Activated T-cell treated with anti-CD3 and anti-CD28 coated beads for 4 hours (primary cell): ENCODE data around the gene ZNF792.
"Not testable (repeated sequence)": the region's sequence is repeated elsewhere in the genome, so short reads cannot be mapped to it uniquely, and the experiment has no call there.

Source experiments
- DNase-seq: peaks from one replicate; pipeline ENCODE4 v3.0.0-alpha.2; 2020

Gene ZNF792

DNA sequence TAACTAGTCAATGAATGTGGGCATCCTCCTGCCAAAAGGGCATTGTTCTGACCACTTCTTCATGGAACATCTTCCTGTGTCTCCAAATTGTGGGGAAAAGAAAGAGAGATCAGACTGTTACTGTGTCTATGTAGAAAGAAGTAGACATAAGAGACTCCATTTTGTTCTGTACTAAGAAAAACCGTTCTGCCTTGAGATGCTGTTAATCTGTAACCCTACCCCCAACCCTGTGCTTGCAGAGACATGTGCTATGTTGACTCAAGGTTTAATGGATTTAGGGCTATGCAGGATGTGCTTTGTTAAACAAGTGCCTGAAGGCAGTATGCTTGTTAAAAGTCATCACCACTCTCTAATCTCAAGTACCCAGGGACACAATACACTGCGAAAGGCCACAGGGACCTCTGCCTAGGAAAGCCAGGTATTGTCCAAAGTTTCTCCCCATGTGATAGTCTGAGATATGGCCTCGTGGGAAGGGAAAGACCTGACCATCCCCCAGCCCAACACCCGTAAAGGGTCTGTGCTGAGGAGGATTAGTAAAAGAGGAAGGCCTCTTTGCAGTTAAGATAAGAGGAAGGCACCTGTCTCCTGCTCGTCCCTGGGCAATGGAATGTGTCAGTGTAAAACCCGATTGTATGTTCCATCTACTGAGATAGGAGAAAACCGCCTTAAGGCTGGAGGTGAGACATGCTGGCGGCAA, 43.8 kb downstream of the ZNF792 start:
- DNase-seq = not testable (repeated sequence)

DNA sequence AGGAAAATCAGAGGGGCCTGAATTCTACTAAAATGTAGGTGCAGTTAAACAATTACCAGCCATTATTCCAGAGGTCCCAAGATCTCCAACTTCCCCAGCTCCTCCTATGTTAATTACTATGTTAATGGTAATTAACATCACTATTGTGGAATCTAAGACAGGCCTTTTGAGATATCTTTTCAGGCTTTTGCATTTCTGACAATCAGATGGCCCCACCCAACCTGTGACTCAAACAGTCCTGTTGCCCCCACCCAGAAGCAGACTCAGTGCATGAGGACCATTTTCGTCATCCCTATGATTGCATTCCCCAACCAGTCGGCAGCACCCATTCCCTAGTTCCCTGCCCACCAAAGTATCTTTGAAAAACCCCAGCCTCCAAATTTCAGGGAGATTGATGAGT, 45.8 kb downstream of the ZNF792 start:
- no peak for DNase-seq

GRCh38 chr19:34917144-34917543, 46.9 kb downstream of the ZNF792 start:
- not testable (repeated sequence) for DNase-seq

GRCh38 chr19:34910770-34911169, 53.3 kb downstream of the ZNF792 start:
- DNase-seq = no peak
